Measurements from ENCODE around the gene RALGPS2. TPM values are rescaled to one million over a fixed set of nuclear protein-coding genes. Genes with fewer than 3 reads are reported as not detected.

Gene RALGPS2
- total RNA-seq, 1 donor from 2014 or later: 29.8 TPM

DNA sequence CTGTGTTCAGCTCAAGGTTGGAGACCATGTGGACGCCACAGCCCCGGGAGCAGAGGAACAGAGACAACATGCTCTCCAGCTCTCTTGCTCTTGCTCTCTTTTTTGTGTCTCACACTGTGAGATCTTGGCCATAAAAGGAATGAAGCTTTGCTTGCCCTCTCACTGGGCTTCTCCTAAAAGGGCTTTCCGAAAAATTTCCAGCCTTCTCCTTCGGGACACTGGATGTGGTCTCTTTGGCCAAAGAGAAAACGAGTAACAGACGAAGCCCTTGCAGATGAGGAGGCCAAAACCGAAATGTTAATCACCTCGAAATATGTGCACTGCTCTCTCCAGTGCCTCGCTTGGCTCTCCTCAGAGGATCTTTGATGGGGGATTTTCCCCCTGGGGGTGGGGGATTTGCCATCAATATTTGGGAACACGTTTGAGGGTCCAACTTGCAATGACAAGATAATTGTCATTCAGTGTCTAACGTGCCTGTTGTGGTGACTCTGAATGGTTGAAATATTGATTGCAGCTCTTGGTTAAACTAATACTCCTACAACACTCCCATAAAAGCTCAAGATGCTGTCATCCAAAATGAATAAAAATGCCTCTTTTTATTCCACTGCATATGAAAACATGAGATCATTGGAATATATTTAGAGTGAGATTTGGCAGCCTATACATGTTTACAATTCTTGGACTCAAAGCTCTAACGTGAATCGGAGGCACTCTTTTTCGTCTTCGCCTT is 214.5 kb downstream of the RALGPS2 start:
- H3K36me3 Mint-ChIP-seq (ENCODE audit: low read depth, unreplicated experiment): no peaks in the 10 kb centered on the region

DNA sequence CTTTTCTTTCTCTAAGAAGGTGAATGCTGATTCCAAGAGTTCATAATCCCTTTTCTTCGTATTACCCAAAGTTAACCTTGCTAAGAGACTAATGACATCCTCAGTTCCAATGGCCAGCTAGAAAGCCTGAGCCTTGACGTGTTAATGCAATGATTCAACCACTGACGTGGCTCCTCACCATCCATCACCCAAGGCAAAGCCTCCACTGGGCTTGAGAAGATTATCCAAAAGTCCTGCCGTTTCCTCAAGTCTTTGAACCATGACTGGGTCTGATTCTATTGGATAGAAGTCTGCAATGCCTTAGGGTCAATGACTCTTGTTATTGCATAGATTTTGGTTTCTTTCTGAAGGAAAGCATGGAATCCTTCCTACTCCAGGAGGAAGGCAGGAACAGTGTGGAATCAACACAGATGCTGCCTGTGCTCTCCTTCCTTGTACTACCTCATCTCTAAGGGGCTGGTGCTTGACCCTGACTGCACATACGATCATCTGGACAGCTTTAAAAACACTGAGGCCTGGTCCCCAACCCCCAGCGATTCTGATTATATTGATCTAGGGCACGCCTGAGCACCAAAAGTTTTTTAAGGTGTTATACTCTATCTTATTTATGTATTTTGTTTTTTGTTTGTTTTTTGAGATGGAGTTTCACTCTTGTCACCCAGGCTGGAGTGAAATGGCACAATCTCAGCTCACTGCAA is 215.2 kb downstream of the RALGPS2 start:
- no peak for DNase-seq (ENCODE audit: low spot score)
- H3K4me3 Mint-ChIP-seq (ENCODE audit: unreplicated experiment): no peak overlapping the region
- peaks cover 12% of the 10 kb centered on the region for H3K4me1 Mint-ChIP-seq (ENCODE audit: unreplicated experiment)
- H3K27ac Mint-ChIP-seq (ENCODE audit: unreplicated experiment): no peak overlapping the region
- H3K9me3 Mint-ChIP-seq (ENCODE audit: unreplicated experiment): no peaks in the 10 kb centered on the region
- TF ChIP-seq, protein P1, sequence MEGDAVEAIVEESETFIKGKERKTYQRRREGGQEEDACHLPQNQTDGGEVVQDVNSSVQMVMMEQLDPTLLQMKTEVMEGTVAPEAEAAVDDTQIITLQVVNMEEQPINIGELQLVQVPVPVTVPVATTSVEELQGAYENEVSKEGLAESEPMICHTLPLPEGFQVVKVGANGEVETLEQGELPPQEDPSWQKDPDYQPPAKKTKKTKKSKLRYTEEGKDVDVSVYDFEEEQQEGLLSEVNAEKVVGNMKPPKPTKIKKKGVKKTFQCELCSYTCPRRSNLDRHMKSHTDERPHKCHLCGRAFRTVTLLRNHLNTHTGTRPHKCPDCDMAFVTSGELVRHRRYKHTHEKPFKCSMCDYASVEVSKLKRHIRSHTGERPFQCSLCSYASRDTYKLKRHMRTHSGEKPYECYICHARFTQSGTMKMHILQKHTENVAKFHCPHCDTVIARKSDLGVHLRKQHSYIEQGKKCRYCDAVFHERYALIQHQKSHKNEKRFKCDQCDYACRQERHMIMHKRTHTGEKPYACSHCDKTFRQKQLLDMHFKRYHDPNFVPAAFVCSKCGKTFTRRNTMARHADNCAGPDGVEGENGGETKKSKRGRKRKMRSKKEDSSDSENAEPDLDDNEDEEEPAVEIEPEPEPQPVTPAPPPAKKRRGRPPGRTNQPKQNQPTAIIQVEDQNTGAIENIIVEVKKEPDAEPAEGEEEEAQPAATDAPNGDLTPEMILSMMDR (IDR thresholded peaks at IDR 0.05; ENCODE audit: unreplicated experiment): no peak
- H3K36me3 Mint-ChIP-seq (ENCODE audit: low read depth, unreplicated experiment): no peaks in the 10 kb centered on the region
- no peaks in the 10 kb centered on the region for H3K27me3 Mint-ChIP-seq (ENCODE audit: unreplicated experiment)

More for the DNA sequence above, 214.5 kb downstream of the RALGPS2 start:
- TF ChIP-seq, protein P1 (IDR thresholded peaks at IDR 0.05; ENCODE audit: unreplicated experiment): no peak
- H3K4me1 Mint-ChIP-seq (ENCODE audit: unreplicated experiment): peaks cover 12% of the 10 kb centered on the region
- no peak overlapping the region for H3K4me3 Mint-ChIP-seq (ENCODE audit: unreplicated experiment)
- DNase-seq (ENCODE audit: low spot score): no peak
- no peaks in the 10 kb centered on the region for H3K9me3 Mint-ChIP-seq (ENCODE audit: unreplicated experiment)
- H3K27ac Mint-ChIP-seq (ENCODE audit: unreplicated experiment): no peak overlapping the region
- H3K27me3 Mint-ChIP-seq (ENCODE audit: unreplicated experiment): no peaks in the 10 kb centered on the region

DNA sequence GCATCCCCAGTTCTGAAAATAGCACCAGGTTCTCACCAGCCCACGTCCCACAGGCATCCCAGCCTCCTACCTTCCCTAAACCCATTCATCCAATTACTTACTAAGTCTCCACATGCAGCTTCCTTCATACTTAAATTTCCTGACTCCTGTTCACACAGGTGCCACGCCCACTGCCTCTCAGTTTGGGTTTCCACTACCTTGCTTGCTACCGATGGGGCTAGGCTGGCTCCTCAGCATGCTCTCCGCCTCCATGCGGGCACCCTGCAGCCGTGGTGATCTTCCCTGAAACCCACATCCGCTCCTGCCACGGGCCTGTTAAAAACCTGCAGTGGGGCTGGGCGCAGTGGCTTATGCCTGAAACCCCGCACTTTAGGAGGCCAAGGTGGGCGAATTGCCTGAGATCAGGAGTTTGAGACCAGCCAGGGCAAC is 216.2 kb downstream of the RALGPS2 start:
- no peak for DNase-seq (ENCODE audit: low spot score)
- no peaks in the 10 kb centered on the region for H3K27me3 Mint-ChIP-seq (ENCODE audit: unreplicated experiment)
- H3K4me3 Mint-ChIP-seq (ENCODE audit: unreplicated experiment): no peak overlapping the region
- no peaks in the 10 kb centered on the region for H3K36me3 Mint-ChIP-seq (ENCODE audit: low read depth, unreplicated experiment)
- H3K9me3 Mint-ChIP-seq (ENCODE audit: unreplicated experiment): no peaks in the 10 kb centered on the region
- H3K27ac Mint-ChIP-seq (ENCODE audit: unreplicated experiment): no peak overlapping the region
- TF ChIP-seq, protein P1 (IDR thresholded peaks at IDR 0.05; ENCODE audit: unreplicated experiment): no peak
- H3K4me1 Mint-ChIP-seq (ENCODE audit: unreplicated experiment): peaks cover 12% of the 10 kb centered on the region

DNA sequence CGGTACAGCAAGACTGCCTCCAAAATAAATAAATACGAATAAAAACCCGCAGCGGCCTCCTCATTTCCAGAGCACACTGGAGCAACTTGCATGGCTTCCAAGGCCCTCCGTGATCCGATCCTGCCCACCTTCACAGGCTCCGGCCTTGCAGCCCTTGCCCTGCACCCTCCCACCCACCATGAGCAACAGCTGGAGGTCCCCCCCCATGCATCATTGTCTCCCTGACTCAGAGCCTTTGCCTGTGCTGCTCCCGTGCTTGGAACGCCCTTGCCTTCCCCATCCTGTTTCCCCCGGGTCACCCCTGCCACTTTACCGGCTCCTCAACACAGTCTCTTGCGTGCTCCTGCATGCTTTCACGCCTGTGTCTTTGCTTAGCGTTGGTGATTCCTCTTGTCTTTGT is 216.8 kb downstream of the RALGPS2 start:
- peaks cover 12% of the 10 kb centered on the region for H3K4me1 Mint-ChIP-seq (ENCODE audit: unreplicated experiment)
- no peaks in the 10 kb centered on the region for H3K36me3 Mint-ChIP-seq (ENCODE audit: low read depth, unreplicated experiment)
- no peak overlapping the region for H3K4me3 Mint-ChIP-seq (ENCODE audit: unreplicated experiment)
- no peaks in the 10 kb centered on the region for H3K9me3 Mint-ChIP-seq (ENCODE audit: unreplicated experiment)
- peak overlapping the region; percentile 5 for H3K27ac Mint-ChIP-seq (ENCODE audit: unreplicated experiment)
- DNase-seq (ENCODE audit: low spot score): no peak
- TF ChIP-seq, protein P1 (IDR thresholded peaks at IDR 0.05; ENCODE audit: unreplicated experiment): no peak
- H3K27me3 Mint-ChIP-seq (ENCODE audit: unreplicated experiment): no peaks in the 10 kb centered on the region
